ENCODE measurements around the gene FAM25A. TPM values are rescaled to one million over a fixed set of nuclear protein-coding genes. Genes with fewer than 3 reads are reported as not detected.
"Not testable (repeated sequence)": the region's sequence is repeated elsewhere in the genome, so short reads cannot be mapped to it uniquely, and the experiment has no call there.

The FAM25A gene
- polyA plus RNA-seq, 1 of the 3 experiments (the other 2 are of a cell fraction), result not detected

DNA sequence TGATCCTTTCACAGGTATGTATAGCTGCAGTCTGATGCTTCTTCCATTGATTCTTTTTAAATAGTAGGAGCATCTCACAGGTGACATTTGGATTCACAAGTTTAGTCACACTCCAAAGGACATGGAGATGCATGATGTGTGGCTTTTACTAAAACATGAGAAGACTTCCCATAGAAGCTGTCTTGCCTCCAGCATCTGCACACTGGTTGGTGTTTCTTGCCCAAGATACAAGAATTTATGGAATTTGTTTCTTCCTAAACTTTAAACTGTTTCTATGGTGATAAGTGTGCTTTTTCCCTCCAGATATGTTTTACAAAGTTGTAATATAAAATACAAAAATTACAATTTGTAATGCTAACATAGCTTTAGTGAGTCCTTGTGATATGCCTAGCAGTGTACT, 27.6 kb upstream of the FAM25A start:
- no peaks in the 10 kb centered on the region for H3K36me3 ChIP-seq (replicated peaks in 1 of 2; ENCODE audit: control insufficient read depth in 1 of 2, insufficient read depth in 2 of 2, low read length in 1 of 2)
- POLR2A ChIA-PET, result no interaction called here
- no peaks in the 10 kb centered on the region for H4K20me1 ChIP-seq (ENCODE audit: insufficient read depth)
- no peak overlapping the region for H3K9ac ChIP-seq
- no peak overlapping the region for H2AFZ ChIP-seq (ENCODE audit: low read depth)
- H3K79me2 ChIP-seq (ENCODE audit: insufficient read depth), result no peaks in the 10 kb centered on the region
- H3K27ac ChIP-seq (ENCODE audit: low read depth in 2 of 2, low read length in 1 of 2), result no peak overlapping the region
- no peaks in the 10 kb centered on the region for H3K9me2 ChIP-seq
- no peaks in the 10 kb centered on the region for H3K27me3 ChIP-seq (ENCODE audit: insufficient read depth)
- TF ChIP-seq, protein P1, sequence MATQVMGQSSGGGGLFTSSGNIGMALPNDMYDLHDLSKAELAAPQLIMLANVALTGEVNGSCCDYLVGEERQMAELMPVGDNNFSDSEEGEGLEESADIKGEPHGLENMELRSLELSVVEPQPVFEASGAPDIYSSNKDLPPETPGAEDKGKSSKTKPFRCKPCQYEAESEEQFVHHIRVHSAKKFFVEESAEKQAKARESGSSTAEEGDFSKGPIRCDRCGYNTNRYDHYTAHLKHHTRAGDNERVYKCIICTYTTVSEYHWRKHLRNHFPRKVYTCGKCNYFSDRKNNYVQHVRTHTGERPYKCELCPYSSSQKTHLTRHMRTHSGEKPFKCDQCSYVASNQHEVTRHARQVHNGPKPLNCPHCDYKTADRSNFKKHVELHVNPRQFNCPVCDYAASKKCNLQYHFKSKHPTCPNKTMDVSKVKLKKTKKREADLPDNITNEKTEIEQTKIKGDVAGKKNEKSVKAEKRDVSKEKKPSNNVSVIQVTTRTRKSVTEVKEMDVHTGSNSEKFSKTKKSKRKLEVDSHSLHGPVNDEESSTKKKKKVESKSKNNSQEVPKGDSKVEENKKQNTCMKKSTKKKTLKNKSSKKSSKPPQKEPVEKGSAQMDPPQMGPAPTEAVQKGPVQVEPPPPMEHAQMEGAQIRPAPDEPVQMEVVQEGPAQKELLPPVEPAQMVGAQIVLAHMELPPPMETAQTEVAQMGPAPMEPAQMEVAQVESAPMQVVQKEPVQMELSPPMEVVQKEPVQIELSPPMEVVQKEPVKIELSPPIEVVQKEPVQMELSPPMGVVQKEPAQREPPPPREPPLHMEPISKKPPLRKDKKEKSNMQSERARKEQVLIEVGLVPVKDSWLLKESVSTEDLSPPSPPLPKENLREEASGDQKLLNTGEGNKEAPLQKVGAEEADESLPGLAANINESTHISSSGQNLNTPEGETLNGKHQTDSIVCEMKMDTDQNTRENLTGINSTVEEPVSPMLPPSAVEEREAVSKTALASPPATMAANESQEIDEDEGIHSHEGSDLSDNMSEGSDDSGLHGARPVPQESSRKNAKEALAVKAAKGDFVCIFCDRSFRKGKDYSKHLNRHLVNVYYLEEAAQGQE (IDR thresholded peaks at IDR 0.05; ENCODE audit: low read depth, low read length), result no peak
- TF ChIP-seq FOXM1 (IDR thresholded peaks at IDR 0.05; ENCODE audit: low read depth), result no peak
- no peak for TF ChIP-seq POLR2AphosphoS5 (IDR thresholded peaks at IDR 0.05; ENCODE audit: low read depth, low read length)
- TF ChIP-seq, protein P2, sequence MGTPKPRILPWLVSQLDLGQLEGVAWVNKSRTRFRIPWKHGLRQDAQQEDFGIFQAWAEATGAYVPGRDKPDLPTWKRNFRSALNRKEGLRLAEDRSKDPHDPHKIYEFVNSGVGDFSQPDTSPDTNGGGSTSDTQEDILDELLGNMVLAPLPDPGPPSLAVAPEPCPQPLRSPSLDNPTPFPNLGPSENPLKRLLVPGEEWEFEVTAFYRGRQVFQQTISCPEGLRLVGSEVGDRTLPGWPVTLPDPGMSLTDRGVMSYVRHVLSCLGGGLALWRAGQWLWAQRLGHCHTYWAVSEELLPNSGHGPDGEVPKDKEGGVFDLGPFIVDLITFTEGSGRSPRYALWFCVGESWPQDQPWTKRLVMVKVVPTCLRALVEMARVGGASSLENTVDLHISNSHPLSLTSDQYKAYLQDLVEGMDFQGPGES (IDR thresholded peaks at IDR 0.05; ENCODE audit: low read depth, low read length), result no peak
- no peak for TF ChIP-seq TEAD4 (IDR thresholded peaks at IDR 0.05; ENCODE audit: borderline replicate concordance, insufficient read depth)
- no peak for DNase-seq
- CTCF ChIA-PET, result interaction anchor here (1.2 to 1.4 kb wide), 2 partner anchors 9 to 26 kb away, joined by 4 read pairs; no protein-coding TSS in a partner anchor
- no peaks in the 10 kb centered on the region for H3F3A ChIP-seq (replicated peaks; ENCODE audit: insufficient read depth)
- H3K9me3 ChIP-seq, result no peaks in the 10 kb centered on the region
- H3K4me1 ChIP-seq (ENCODE audit: control insufficient read depth in 1 of 2, insufficient read depth in 2 of 2, low read depth in 1 of 2, low read length in 1 of 2), result no peaks in the 10 kb centered on the region
- H3K4me3 ChIP-seq (ENCODE audit: low read depth in 2 of 2, low read length in 1 of 2), result no peak overlapping the region
- H3K4me2 ChIP-seq, result no peak overlapping the region

DNA sequence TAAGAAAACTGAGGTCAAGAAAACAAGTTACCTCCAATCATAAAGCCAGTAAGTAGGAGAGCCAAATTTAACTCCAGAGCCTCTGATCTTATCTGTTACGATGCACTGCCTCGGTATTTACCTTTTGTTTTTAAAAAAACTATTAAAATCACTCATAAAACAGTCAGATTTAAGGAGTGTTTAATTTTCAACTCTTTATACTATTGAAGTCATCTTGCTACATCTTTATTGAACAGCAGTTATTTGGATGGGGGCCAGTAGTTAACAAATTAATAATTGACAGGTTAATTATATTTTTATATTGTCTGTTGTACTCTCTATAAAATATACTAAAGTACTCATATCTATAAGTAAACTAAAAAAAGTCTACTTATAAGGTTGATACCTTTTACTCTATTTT, 27.2 kb upstream of the FAM25A start:
- no peak overlapping the region for H2AFZ ChIP-seq (ENCODE audit: low read depth)
- H3K4me2 ChIP-seq, result no peak overlapping the region
- H3K4me1 ChIP-seq (ENCODE audit: control insufficient read depth in 1 of 2, insufficient read depth in 2 of 2, low read depth in 1 of 2, low read length in 1 of 2), result no peaks in the 10 kb centered on the region
- ChIA-PET CTCF (interaction anchor here (1.4 kb wide), 1 partner anchor 9 kb away, joined by 4 read pairs; no protein-coding TSS in a partner anchor), POLR2A (no interaction called here)
- TF ChIP-seq RFX5 (IDR thresholded peaks at IDR 0.05; ENCODE audit: low read length) (no peak), MXI1 (IDR thresholded peaks at IDR 0.05; ENCODE audit: low read depth, low read length) (no peak), SIN3A (IDR thresholded peaks at IDR 0.05; ENCODE audit: borderline replicate concordance, low read depth, low read length) (no peak), EP300 (IDR thresholded peaks at IDR 0.05; ENCODE audit: borderline replicate concordance in 1 of 2, low read depth in 1 of 2, low read length in 1 of 2) (no peak)
- no peaks in the 10 kb centered on the region for H3K9me2 ChIP-seq
- no peak for DNase-seq
- H3K79me2 ChIP-seq (ENCODE audit: insufficient read depth), result no peaks in the 10 kb centered on the region
- H3K27ac ChIP-seq (ENCODE audit: low read depth in 2 of 2, low read length in 1 of 2), result no peak overlapping the region
- no peak overlapping the region for H3K4me3 ChIP-seq (ENCODE audit: low read depth in 2 of 2, low read length in 1 of 2)
- no peaks in the 10 kb centered on the region for H4K20me1 ChIP-seq (ENCODE audit: insufficient read depth)
- H3K9me3 ChIP-seq, result no peaks in the 10 kb centered on the region
- no peaks in the 10 kb centered on the region for H3F3A ChIP-seq (replicated peaks; ENCODE audit: insufficient read depth)
- no peaks in the 10 kb centered on the region for H3K27me3 ChIP-seq (ENCODE audit: insufficient read depth)
- WGBS (ENCODE audit: low lambda C conversion rate), result 93% methylated on average over 2 of the region's 2 CpGs
- no peak overlapping the region for H3K9ac ChIP-seq
- no peaks in the 10 kb centered on the region for H3K36me3 ChIP-seq (replicated peaks in 1 of 2; ENCODE audit: control insufficient read depth in 1 of 2, insufficient read depth in 2 of 2, low read length in 1 of 2)

DNA sequence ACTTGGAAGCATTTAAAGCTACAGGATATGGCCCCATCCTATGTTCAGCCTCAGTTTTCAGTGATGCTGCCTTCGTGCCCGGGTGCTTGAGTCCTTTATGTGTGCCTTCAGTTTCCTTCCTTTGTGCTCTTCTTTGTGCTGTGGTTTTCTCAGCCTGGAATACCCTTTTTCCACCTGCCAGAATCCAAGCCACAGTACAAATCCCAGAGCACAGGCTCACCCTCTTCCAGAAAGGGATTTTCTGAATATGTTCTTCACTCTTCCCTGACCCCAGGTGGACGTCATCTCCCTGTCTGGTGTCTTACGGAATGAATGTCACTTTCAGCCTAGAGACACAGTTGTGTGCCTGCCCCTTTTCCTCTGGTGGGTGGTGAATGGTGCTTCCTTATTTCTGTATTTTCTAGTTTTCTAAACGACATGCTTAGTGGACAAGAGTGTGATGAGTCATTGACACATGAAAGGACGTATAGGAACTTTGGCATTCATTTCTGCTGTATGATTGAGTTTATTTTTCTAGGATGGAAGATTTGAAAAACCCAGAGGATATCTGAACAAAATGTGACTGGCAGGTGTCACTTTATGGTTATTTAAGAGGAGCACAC, 20.2 kb upstream of the FAM25A start:
- POLR2A ChIA-PET; DNase-seq; H3K27ac ChIP-seq (ENCODE audit: low read depth in 2 of 2, low read length in 1 of 2); H3K79me2 ChIP-seq (ENCODE audit: insufficient read depth); H3K9me2 ChIP-seq; H3K9ac ChIP-seq; H3K27me3 ChIP-seq (ENCODE audit: insufficient read depth); H3K4me3 ChIP-seq (ENCODE audit: low read depth in 2 of 2, low read length in 1 of 2); H4K20me1 ChIP-seq (ENCODE audit: insufficient read depth); H3K9me3 ChIP-seq; CTCF ChIA-PET; H3K36me3 ChIP-seq (replicated peaks in 1 of 2; ENCODE audit: control insufficient read depth in 1 of 2, insufficient read depth in 2 of 2, low read length in 1 of 2); H3F3A ChIP-seq (replicated peaks; ENCODE audit: insufficient read depth); H3K4me2 ChIP-seq; H3K4me1 ChIP-seq (ENCODE audit: control insufficient read depth in 1 of 2, insufficient read depth in 2 of 2, low read depth in 1 of 2, low read length in 1 of 2): not testable (repeated sequence)
- WGBS (ENCODE audit: low lambda C conversion rate), result 79% methylated on average over 6 of the region's 6 CpGs
- H2AFZ ChIP-seq (ENCODE audit: low read depth), result 0 out of 2 replicates have a peak overlapping the region, but pooled peaks have one; percentile 5
